Neuronal stem cell (in vitro differentiated cells): ENCODE data around the gene LIG1.
"Not testable (repeated sequence)": the region's sequence is repeated elsewhere in the genome, so short reads cannot be mapped to it uniquely, and the experiment has no call there.

ENCODE experiments used
- DNase-seq: peaks from one replicate; pipeline ENCODE4 v3.0.0-alpha.2; 2013; ENCODE audit warnings: low spot score
- H2AFZ ChIP-seq: one replicate; pipeline ENCODE4 v1.6.1; 2013; ENCODE audit warnings: mild to moderate bottlenecking, low read length, inconsistent platforms
- H2AK5ac ChIP-seq: 2 replicates; pipeline ENCODE4 v1.6.1; 2013; ENCODE audit warnings: low read depth, mild to moderate bottlenecking, inconsistent platforms, low read length, moderate library complexity, mixed read lengths
- H2BK120ac ChIP-seq: 2 replicates; pipeline ENCODE4 v1.6.1; 2013; ENCODE audit warnings: low read depth, mild to moderate bottlenecking, inconsistent platforms, low read length, moderate library complexity, mixed read lengths
- H2BK12ac ChIP-seq: one replicate; pipeline ENCODE4 v1.6.1; 2013; ENCODE audit warnings: low read length, inconsistent platforms
- H2BK15ac ChIP-seq: 2 replicates; pipeline ENCODE4 v1.6.1; 2013; ENCODE audit warnings: mild to moderate bottlenecking, low read length, inconsistent platforms, mixed read lengths
- H2BK5ac ChIP-seq: one replicate; pipeline ENCODE4 v1.6.1; 2013; ENCODE audit warnings: inconsistent platforms, mild to moderate bottlenecking, low read length, moderate library complexity
- H3K14ac ChIP-seq: one replicate; pipeline ENCODE4 v1.6.1; 2013; ENCODE audit warnings: low read length, inconsistent platforms
- H3K18ac ChIP-seq: 2 replicates; pipeline ENCODE4 v1.6.1; 2013; ENCODE audit warnings: low read length, inconsistent platforms
- H3K23ac ChIP-seq: 2 replicates; pipeline ENCODE4 v1.6.1; 2013; ENCODE audit warnings: low read depth, mild to moderate bottlenecking, mixed read lengths, low read length, inconsistent platforms; ENCODE audit not compliant: poor library complexity
- H3K27ac ChIP-seq: replicated peaks from 3 replicates; pipeline ENCODE4 v1.5.1; 2013; ENCODE audit warnings: low read length, inconsistent platforms
- H3K27me3 ChIP-seq, 3 experiments: 2 replicates each; pipeline ENCODE4 v1.6.1; 2013; ENCODE audit warnings: low read length in 3 of 3, mild to moderate bottlenecking in 2 of 3, inconsistent platforms in 1 of 3, low read depth in 1 of 3, mixed read lengths in 1 of 3, moderate library complexity in 1 of 3; ENCODE audit not compliant: control insufficient read depth in 3 of 3, insufficient read depth in 3 of 3
- H3K36me3 ChIP-seq, 2 donors: replicated peaks in 1 of 2; 2 replicates each; pipeline ENCODE4 v1.6.1; 2013; ENCODE audit warnings: low read length in 2 of 2; ENCODE audit not compliant: control insufficient read depth in 2 of 2, insufficient read depth in 2 of 2
- H3K4ac ChIP-seq: 2 replicates; pipeline ENCODE4 v1.6.1; 2013; ENCODE audit warnings: inconsistent platforms, mild to moderate bottlenecking, low read length, moderate library complexity
- H3K4me1 ChIP-seq, 2 donors: 1 replicate in 1 of 2; 2 replicates in 1 of 2; pipeline ENCODE4 v1.6.1; 2013; ENCODE audit warnings: low read length in 2 of 2, low read depth in 1 of 2; ENCODE audit not compliant: control insufficient read depth in 2 of 2, insufficient read depth in 1 of 2
- H3K4me2 ChIP-seq: one replicate; pipeline ENCODE4 v1.6.1; 2013; ENCODE audit warnings: mild to moderate bottlenecking, low read length, inconsistent platforms; ENCODE audit not compliant: insufficient read depth, poor library complexity, severe bottlenecking
- H3K4me3 ChIP-seq, 2 donors: 2 replicates each; pipeline ENCODE4 v1.5.1; 2013; ENCODE audit warnings: low read length in 2 of 2, mild to moderate bottlenecking in 2 of 2, inconsistent platforms in 1 of 2, moderate library complexity in 1 of 2
- H3K79me1 ChIP-seq: one replicate; pipeline ENCODE4 v1.6.1; 2013; ENCODE audit warnings: low read depth, mild to moderate bottlenecking, inconsistent platforms, low read length, moderate library complexity
- H3K9ac ChIP-seq: one replicate; pipeline ENCODE4 v1.6.1; 2013; ENCODE audit warnings: mild to moderate bottlenecking, low read depth, low read length, inconsistent platforms; ENCODE audit not compliant: poor library complexity
- H3K9me3 ChIP-seq, 2 donors: replicated peaks in 1 of 2; 2 replicates each; pipeline versions ENCODE3 to v1.6.1; 2013; ENCODE audit warnings: low read length in 2 of 2, mild to moderate bottlenecking in 2 of 2, inconsistent platforms in 1 of 2, low read depth in 1 of 2, mixed read lengths in 1 of 2, moderate library complexity in 1 of 2; ENCODE audit not compliant: control insufficient read depth in 2 of 2, insufficient read depth in 1 of 2
- H4K8ac ChIP-seq: one replicate; pipeline ENCODE4 v1.6.1; 2013; ENCODE audit warnings: low read depth, mild to moderate bottlenecking, inconsistent platforms, low read length, moderate library complexity
- H4K91ac ChIP-seq: one replicate; pipeline ENCODE4 v1.6.1; 2013; ENCODE audit warnings: low read length, low read depth, mild to moderate bottlenecking, inconsistent platforms; ENCODE audit not compliant: poor library complexity
- WGBS, 2 donors: extraction: QIAGEN DNeasy Blood & Tissue Kit; methylation state at CpG; one replicate each; pipeline ENCODE4 v1.1.7; 2013; ENCODE audit warnings: missing lambda C conversion rate in 2 of 2, mixed read lengths in 1 of 2; ENCODE audit not compliant: insufficient read length in 2 of 2, insufficient replicate concordance in 1 of 2; ENCODE audit errors: extremely low coverage in 2 of 2; 5-methylcytosine and 5-hydroxymethylcytosine counted together

LIG1 gene

DNA sequence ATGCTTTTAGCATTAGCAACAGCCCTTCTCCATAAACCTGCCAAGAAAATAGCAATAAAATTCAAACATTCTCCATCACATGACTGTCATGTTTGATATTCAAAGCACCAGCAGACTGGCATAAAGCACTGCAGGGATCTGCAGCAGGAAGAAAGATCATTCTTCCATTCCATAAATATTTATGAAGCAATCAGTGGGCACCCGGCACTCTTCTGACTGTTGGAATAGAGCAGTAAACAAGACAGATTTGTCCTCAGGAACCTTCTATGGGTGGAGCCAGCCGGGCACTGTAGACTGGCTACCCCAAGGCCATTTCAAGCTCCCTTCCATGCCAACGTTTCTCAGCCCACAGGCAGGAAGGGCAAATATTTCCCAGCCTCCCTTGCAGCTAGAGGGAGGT, 85.1 kb downstream of the LIG1 start:
- Histone ChIP-seq H3K4me1 (peaks cover 0 to 8% of the 10 kb centered on the region in 2 donors), H2AK5ac (no peak overlapping the region), H3K4ac (no peak overlapping the region), H2AFZ (peak overlapping the region; percentile 56), H4K91ac (no peak overlapping the region), H3K27me3 (no peaks in the 10 kb centered on the region), H2BK12ac (no peak overlapping the region), H2BK15ac (no peak overlapping the region), H4K8ac (no peak overlapping the region), H3K14ac (no peak overlapping the region), H3K9me3 (peaks cover 0 to 4% of the 10 kb centered on the region in 2 donors), H3K27ac (no peak overlapping the region), H2BK5ac (no peak overlapping the region), H3K36me3 (no peaks in the 10 kb centered on the region), H3K4me3 (no peak overlapping the region), H3K18ac (no peak overlapping the region), H3K79me1 (no peaks in the 10 kb centered on the region), H2BK120ac (no peak overlapping the region), H3K9ac (no peak overlapping the region), H3K4me2 (no peak overlapping the region), H3K23ac (no peak overlapping the region)
- no peak for DNase-seq
- WGBS, 2 donors = no CpG with 5 or more reads among the region's 3 CpGs

DNA sequence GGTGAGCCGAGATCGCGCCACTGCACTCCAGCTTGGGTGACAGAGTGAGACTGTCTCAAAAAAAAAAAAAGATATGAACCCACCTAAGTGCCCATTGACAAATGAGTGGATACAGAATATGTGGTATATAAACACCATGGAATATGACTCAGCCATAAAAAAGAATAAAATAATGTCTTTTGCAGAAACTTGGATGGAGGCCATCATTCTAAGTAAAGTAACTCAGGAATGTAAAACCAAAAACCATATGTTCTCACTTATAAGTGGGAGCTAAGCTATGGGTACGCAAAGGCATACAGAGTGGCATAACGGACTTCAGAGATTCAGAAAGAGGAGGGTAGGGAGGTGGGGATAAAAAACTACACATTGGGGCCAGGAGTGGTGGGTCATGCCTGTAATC, 89.0 kb downstream of the LIG1 start:
- Histone ChIP-seq H2AK5ac (no peak overlapping the region), H3K27ac (no peak overlapping the region), H2AFZ (no peak overlapping the region), H2BK15ac (no peak overlapping the region), H3K4me2 (no peak overlapping the region), H3K79me1 (no peaks in the 10 kb centered on the region), H3K27me3 (peaks cover 0 to 1% (median 0%) of the 10 kb centered on the region in 3 experiments), H3K14ac (no peak overlapping the region), H3K18ac (no peak overlapping the region), H4K8ac (no peak overlapping the region), H3K23ac (no peak overlapping the region), H3K9me3 (peaks cover 0 to 4% of the 10 kb centered on the region in 2 donors), H2BK120ac (no peak overlapping the region), H2BK12ac (no peak overlapping the region), H3K4me1 (peaks cover 0 to 4% of the 10 kb centered on the region in 2 donors), H3K4ac (no peak overlapping the region), H4K91ac (no peak overlapping the region), H3K4me3 (no peak overlapping the region), H3K36me3 (no peaks in the 10 kb centered on the region), H2BK5ac (no peak overlapping the region), H3K9ac (no peak overlapping the region)
- DNase-seq = no peak
- whole genome bisulfite sequencing, 2 donors = no CpG with 5 or more reads among the region's 5 CpGs

DNA sequence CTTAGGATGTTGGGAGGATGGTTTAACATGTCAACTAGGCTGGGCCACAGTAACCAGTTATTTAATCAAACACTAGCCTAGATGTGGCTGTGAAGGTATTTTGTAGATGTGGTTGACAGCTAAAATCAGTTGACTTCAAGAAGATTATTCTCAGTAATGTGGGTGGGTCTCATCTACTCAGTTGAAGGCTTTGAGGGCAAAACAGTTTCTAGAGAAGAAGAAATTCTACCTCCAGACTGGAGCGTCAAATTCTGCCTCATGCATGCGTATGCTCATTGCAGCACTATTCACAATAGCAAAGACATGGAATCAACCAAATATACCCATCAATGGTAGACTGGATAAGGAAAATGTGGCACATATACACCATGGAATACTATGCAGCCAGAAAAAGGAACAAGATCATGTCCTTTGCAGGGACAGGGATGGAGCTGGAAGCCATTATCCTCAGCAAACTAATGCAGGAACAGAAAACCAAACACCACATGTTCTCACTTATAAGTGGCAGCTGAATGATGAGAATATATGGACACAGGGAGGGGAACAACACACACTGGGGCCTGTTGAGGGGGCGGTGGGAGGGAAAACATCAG, 99.9 kb downstream of the LIG1 start:
- not testable (repeated sequence) for H2AK5ac ChIP-seq, H3K23ac ChIP-seq, H3K18ac ChIP-seq, H4K8ac ChIP-seq, H2BK15ac ChIP-seq, H3K4ac ChIP-seq, H2BK12ac ChIP-seq, H3K79me1 ChIP-seq, H3K14ac ChIP-seq, H3K4me1 ChIP-seq, H3K36me3 ChIP-seq, H3K27me3 ChIP-seq, H4K91ac ChIP-seq, H3K4me3 ChIP-seq, H3K9me3 ChIP-seq, H3K27ac ChIP-seq, H2BK5ac ChIP-seq, DNase-seq, H2AFZ ChIP-seq, H2BK120ac ChIP-seq, H3K9ac ChIP-seq, H3K4me2 ChIP-seq
- WGBS, 2 donors = no CpG with 5 or more reads among the region's 3 CpGs

DNA sequence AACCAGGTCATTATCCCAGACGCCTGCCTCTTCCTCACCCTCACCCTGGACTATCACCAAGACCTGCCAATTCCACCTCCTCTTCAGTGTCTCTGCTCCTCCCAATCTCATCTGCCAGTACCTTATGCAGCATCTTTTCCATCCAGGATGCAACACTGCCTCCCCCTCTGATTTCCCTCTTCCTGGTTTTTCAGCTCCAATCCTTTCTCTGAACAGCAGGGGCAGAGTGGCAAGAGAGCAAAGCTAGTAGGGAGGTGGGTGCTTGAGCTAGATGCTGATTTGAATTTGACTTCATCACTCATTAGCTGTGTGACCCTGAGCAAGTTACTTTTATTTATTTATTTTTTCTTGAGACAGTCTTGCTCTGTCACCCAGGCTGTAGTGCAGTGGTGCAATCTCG, 100.7 kb downstream of the LIG1 start:
- no peaks in the 10 kb centered on the region for H3K27me3 ChIP-seq
- no peaks in the 10 kb centered on the region for H3K36me3 ChIP-seq
- peaks cover 2% of the 10 kb centered on the region for H3K79me1 ChIP-seq
- H3K9me3 ChIP-seq = no peaks in the 10 kb centered on the region
- no peak overlapping the region for H2AFZ ChIP-seq
- WGBS, 2 donors = no CpG with 5 or more reads among the region's 2 CpGs
- no peak overlapping the region for H2BK120ac ChIP-seq
- no peak for DNase-seq
- no peak overlapping the region for H2AK5ac ChIP-seq
- no peak overlapping the region for H3K27ac ChIP-seq
- no peak overlapping the region for H3K4me2 ChIP-seq
- no peak overlapping the region for H2BK12ac ChIP-seq
- no peak overlapping the region for H3K4me3 ChIP-seq
- H4K8ac ChIP-seq = no peak overlapping the region
- no peak overlapping the region for H2BK15ac ChIP-seq
- no peak overlapping the region for H3K18ac ChIP-seq
- H3K4ac ChIP-seq = no peak overlapping the region
- no peak overlapping the region for H2BK5ac ChIP-seq
- no peak overlapping the region for H3K14ac ChIP-seq
- H3K4me1 ChIP-seq = no peaks in the 10 kb centered on the region
- H4K91ac ChIP-seq = no peak overlapping the region
- no peak overlapping the region for H3K9ac ChIP-seq
- H3K23ac ChIP-seq = no peak overlapping the region
